Neutrophil (primary cell): ENCODE measurements around the gene CYP3A7.
"Not testable (repeated sequence)": the region's sequence is repeated elsewhere in the genome, so short reads cannot be mapped to it uniquely, and the experiment has no call there.

Source experiments
- H3K27ac ChIP-seq: fragments of 200-600 bp; sonication (generic); 2 replicates; pipeline ENCODE4 v1.5.1; 2016; ENCODE audit warnings: mild to moderate bottlenecking, moderate library complexity
- H3K27me3 ChIP-seq: fragments of 200-600 bp; sonication (generic); 2 replicates; pipeline ENCODE4 v1.6.0; 2016; ENCODE audit warnings: mild to moderate bottlenecking
- H3K36me3 ChIP-seq: fragments of 200-600 bp; sonication (generic); 2 replicates; pipeline ENCODE4 v1.5.1; 2017
- H3K4me1 ChIP-seq, 2 experiments: fragments of 200-600 bp in 1 of 2; sonication (generic) in 1 of 2; 1 replicate in 1 of 2; 2 replicates in 1 of 2; pipeline versions ENCODE4 v1.5.1 to v1.6.1; 2013 to 2016; ENCODE audit warnings: low read depth in 1 of 2, low read length in 1 of 2, mild to moderate bottlenecking in 1 of 2, moderate library complexity in 1 of 2; ENCODE audit not compliant: control insufficient read depth in 1 of 2, insufficient read depth in 1 of 2
- H3K4me3 ChIP-seq, 2 experiments: fragments of 200-600 bp in 1 of 2; sonication (generic) in 1 of 2; 1 replicate in 1 of 2; 2 replicates in 1 of 2; pipeline ENCODE4 v1.5.1; 2013 to 2016; ENCODE audit warnings: low read depth in 1 of 2, low read length in 1 of 2, mild to moderate bottlenecking in 1 of 2, moderate library complexity in 1 of 2
- H3K9me3 ChIP-seq: fragments of 200-600 bp; sonication (generic); 2 replicates; pipeline ENCODE4 v1.5.1; 2016
- TF ChIP-seq, protein P1 (sequence below): fragments of 200-600 bp; sonication (generic); IDR thresholded peaks from 2 replicates; pipeline ENCODE4 v1.5.1; 2016; ENCODE audit warnings: antibody characterized with exemption

CYP3A7 gene

DNA sequence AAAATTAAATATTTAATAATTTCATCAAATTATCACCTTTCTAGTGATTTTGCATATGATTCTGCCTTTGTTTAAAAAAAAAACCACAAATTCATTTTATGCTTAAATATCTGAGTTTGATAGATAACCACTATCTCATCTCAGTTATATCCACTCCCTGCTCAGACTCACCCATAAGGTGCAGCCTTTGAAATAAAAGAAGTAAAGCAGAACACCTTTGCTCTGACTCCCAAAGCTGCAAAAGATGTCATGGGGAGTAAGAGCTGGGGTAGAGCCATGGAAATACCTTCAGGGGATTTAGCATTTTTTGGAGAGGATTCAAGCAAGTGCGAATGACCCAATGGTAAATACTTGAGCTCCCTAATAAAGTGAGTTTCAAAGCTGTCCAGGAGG, 40.1 kb downstream of the CYP3A7 start:
- peaks cover under 1% of the 10 kb centered on the region for H3K27me3 ChIP-seq
- H3K36me3 ChIP-seq: no peaks in the 10 kb centered on the region
- H3K4me1 ChIP-seq: no peaks in the 10 kb centered on the region
- TF ChIP-seq, protein P1, sequence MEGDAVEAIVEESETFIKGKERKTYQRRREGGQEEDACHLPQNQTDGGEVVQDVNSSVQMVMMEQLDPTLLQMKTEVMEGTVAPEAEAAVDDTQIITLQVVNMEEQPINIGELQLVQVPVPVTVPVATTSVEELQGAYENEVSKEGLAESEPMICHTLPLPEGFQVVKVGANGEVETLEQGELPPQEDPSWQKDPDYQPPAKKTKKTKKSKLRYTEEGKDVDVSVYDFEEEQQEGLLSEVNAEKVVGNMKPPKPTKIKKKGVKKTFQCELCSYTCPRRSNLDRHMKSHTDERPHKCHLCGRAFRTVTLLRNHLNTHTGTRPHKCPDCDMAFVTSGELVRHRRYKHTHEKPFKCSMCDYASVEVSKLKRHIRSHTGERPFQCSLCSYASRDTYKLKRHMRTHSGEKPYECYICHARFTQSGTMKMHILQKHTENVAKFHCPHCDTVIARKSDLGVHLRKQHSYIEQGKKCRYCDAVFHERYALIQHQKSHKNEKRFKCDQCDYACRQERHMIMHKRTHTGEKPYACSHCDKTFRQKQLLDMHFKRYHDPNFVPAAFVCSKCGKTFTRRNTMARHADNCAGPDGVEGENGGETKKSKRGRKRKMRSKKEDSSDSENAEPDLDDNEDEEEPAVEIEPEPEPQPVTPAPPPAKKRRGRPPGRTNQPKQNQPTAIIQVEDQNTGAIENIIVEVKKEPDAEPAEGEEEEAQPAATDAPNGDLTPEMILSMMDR: no peak
- no peak overlapping the region for H3K4me3 ChIP-seq
- H3K9me3 ChIP-seq: no peaks in the 10 kb centered on the region
- no peak overlapping the region for H3K27ac ChIP-seq

DNA sequence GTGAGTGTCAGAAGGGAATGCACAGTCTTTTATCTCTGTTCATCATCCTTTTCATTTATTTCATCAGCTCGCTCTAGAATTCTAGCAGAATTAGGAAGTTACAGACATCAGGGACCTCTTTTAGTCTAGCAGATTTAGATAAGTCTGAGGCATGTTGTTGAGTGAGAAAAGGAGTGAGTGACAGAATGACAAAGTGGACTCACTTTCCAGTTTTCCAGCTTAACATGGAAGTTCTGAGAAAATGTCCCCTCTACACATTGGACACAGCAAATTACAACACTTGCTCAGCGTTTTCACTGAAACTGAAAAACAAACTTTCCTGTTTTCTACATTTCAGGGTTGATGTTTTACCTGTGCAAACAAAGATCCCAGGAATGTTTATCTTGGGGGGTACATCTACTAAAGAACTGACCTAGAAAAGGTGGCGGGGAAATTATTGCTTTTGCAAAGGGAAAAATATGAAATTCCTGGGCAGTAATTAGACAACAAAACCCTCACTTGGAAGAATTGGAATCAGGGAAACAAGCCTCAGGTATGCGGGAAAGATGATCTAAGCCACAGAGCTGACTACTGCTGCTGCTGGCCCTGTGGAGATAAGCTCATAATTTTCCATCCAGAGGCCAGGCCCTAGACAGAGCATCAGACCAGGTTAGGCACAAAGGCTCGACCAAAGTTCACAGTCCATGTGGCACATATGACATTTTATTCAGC, 40.6 kb downstream of the CYP3A7 start:
- no peaks in the 10 kb centered on the region for H3K27me3 ChIP-seq
- no peaks in the 10 kb centered on the region for H3K36me3 ChIP-seq
- H3K4me1 ChIP-seq: no peaks in the 10 kb centered on the region
- H3K4me3 ChIP-seq: no peak overlapping the region
- no peak overlapping the region for H3K27ac ChIP-seq
- TF ChIP-seq, protein P1: no peak
- no peaks in the 10 kb centered on the region for H3K9me3 ChIP-seq

DNA sequence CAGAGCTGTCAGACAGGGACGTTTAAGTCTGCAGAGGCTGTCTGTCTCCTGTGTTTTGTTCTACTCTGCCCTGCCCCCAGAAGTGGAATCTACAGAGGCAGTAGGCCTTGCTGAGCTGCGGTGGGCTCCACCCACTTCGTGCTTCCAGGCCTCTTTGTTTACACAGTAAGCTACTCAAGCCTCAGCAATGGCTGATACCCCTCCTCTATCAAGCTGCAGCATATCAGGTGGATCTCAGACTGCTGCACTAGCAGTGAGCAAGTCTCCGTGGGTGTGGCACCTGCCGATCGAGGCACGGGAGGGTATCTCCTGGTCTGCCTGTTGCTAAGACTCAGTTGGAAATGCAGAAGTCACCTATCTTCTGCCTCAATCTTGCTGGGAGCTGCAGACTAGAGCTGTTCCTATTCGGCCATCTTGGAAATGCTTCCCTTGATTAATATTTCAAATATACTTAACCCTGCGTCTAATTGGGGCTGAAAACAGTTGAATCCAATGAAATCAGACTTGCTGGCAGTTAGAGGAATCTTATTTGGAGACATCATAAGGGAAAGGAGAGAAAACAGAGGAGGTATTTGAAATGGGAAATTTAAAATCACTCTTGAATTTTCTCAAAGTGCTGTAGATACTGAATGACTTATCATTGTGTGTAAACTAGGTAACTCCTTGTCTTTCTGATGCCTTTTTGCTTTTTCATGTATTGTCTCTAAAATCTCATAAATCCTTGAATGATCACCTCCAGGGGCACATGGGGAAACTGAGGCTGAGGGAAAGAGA, 41.4 kb downstream of the CYP3A7 start:
- H3K36me3 ChIP-seq: no peaks in the 10 kb centered on the region
- no peaks in the 10 kb centered on the region for H3K27me3 ChIP-seq
- H3K27ac ChIP-seq: no peak overlapping the region
- H3K9me3 ChIP-seq: no peaks in the 10 kb centered on the region
- no peak overlapping the region for H3K4me3 ChIP-seq
- H3K4me1 ChIP-seq: no peaks in the 10 kb centered on the region
- TF ChIP-seq, protein P1: no peak

DNA sequence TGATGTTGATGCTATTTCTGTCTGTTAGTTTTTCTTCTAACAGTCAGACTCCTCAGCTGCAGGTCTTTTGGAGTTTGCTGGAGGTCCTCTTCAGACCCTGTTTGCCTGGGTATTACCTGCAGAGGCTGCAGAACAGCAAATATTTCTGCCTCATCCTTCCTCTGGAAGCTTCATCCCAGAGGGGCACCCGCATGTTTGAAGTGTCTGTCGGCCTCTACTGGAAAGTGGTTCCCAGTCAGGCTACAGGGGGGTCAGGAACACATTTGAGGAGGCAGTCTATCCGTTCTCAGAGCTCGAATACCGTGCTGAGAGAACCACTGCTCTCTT, 41.9 kb downstream of the CYP3A7 start:
- Histone ChIP-seq H3K27me3 (no peaks in the 10 kb centered on the region), H3K4me3 (no peak overlapping the region), H3K27ac (no peak overlapping the region), H3K4me1 (no peaks in the 10 kb centered on the region), H3K9me3 (no peaks in the 10 kb centered on the region), H3K36me3 (no peaks in the 10 kb centered on the region)
- TF ChIP-seq, protein P1: no peak

DNA sequence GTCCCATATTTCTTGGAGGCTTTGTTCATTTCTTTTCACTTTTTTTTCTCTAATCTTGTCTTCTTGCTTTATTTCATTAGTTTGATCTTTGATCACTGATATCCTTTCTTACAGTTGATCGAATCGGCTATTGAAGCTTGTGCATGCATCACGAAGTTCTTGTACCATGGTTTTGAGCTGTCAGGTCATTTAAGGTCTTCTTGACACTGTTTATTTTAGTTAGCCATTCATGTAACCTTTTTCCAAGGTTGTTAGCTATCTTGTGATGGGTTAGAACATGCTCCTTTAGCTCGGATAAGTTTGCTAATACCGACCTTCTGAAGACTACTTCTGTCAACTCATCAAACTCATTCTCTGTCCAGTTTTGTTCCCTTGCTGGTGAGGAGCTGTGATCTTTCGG, 42.4 kb downstream of the CYP3A7 start:
- H3K27ac ChIP-seq, H3K4me1 ChIP-seq, H3K4me3 ChIP-seq, H3K9me3 ChIP-seq, H3K27me3 ChIP-seq, H3K36me3 ChIP-seq: not testable (repeated sequence)

DNA sequence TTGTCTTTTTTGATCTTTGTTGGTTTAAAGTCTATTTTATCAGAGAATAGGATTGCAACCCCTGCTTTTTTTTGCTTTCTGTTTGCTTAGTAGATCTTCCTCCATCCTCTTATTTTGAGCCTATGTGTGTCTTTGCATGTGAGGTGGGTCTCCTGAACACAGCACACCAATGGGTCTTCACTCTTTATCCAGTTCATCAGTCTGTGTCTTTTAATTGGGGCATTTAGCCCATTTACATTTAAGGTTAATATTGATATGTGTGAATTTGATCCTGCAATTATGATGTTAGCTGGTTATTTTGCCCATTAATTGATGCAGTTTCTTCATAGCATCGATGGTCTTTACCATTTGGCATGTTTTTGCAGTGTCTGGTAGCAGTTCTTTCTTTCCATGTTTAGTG, 43.3 kb downstream of the CYP3A7 start:
- H3K36me3 ChIP-seq, H3K4me1 ChIP-seq, H3K27me3 ChIP-seq, H3K4me3 ChIP-seq, H3K27ac ChIP-seq, H3K9me3 ChIP-seq: not testable (repeated sequence)

DNA sequence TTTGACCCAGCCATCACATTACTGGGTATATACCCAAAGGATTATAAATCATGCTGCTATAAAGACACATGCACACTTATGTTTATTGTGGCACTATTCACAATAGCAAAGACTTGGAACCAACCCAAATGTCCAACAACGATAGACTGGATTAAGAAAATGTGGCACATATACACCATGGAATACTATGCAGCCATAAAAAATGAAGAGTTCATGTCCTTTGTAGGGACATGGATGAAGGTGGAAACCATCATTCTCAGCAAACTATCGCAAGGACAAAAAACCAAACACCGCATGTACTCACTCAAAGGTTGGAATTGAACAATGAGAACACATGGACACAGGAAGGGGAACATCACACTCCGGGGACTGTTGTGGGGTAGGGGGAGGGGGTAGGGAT, 44.1 kb downstream of the CYP3A7 start:
- H3K9me3 ChIP-seq, H3K27me3 ChIP-seq, H3K27ac ChIP-seq, H3K36me3 ChIP-seq, H3K4me3 ChIP-seq, H3K4me1 ChIP-seq: not testable (repeated sequence)

DNA sequence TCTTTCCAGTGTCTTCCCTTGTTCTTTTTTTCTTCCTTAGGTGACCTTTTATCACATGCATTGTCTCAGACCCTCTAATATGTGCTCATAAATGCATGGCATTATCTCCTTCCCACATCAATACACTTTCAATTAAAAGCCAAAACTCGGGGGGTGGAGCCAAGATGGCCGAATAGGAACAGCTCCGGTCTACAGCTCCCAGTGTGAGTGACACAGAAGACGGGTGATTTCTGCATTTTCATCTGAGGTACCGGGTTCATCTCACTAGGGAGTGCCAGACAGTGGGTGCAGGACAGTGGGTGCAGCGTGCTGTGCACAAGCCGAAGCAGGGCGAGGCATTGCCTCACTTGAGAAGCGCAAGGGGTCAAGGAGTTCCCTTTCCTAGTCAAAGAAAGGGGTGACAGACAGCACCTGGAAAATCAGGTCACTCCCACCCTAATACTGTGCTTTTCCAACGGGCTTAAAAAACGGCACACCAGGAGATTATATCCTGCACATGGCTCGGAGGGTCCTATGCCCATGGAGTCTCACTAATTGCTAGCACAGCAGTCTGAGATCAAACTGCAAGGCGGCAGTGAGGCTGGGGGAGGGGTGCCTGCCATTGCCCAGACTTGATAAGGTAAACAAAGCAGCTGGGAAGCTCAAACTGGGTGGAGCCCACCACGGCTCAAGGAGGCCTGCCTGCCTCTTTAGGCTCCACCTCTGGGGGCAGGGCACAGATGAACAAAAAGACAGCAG, 49.0 kb downstream of the CYP3A7 start:
- H3K4me3 ChIP-seq, H3K36me3 ChIP-seq, H3K9me3 ChIP-seq, H3K27me3 ChIP-seq, H3K27ac ChIP-seq, H3K4me1 ChIP-seq: not testable (repeated sequence)
